Fibroblast of upper back skin (primary cell): ENCODE measurements around the gene NDC80.
A peak's percentile ranks its signal among the peaks of the same experiment; 100 is the strongest.

ENCODE experiments used
- DNase-seq: peaks from one replicate; pipeline ENCODE4 v3.0.0-alpha.2; 2013

Gene NDC80

DNA sequence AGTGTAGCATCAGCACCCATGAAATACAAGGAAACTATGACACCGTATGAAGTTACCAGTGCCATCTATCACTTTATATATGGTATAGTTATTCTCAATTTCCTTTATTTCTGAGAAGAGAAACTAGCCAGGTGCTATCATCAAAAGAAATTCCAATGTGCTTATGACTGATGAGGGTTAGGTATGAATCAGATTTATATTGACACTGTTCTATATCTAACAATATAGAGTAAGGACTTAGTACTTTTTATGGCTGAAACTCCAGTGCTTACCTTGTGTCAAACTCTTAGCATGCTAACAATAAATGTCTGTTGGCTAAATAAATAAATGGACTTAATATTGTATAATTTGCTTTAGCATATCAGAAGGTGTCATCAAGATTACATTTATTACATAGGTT, 7.0 kb upstream of the NDC80 start:
- DNase-seq, result no peak

- no peak for DNase-seq
These were observed 3.2 kb upstream of the NDC80 start for GRCh38 chr18:2568129-2568528.

DNA sequence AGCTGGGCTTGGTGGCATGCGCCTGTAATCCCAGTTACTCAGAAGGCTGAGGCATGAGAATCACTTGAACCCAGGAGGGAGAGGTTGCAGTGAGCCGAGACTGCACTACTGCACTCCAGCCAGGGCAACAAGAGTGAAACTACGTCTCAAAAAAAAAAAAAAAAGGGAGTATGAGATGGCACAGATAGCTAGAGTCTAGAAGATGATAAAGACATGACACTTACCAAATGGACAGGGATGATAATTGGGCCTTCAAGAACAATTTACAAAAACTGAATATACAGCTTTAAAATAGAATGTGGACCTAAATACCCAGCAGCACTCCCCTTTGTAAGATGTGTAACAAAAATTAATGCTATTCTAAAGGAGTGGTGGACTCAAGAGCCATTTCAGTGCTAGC, 2.8 kb upstream of the NDC80 start:
- no peak for DNase-seq

DNA sequence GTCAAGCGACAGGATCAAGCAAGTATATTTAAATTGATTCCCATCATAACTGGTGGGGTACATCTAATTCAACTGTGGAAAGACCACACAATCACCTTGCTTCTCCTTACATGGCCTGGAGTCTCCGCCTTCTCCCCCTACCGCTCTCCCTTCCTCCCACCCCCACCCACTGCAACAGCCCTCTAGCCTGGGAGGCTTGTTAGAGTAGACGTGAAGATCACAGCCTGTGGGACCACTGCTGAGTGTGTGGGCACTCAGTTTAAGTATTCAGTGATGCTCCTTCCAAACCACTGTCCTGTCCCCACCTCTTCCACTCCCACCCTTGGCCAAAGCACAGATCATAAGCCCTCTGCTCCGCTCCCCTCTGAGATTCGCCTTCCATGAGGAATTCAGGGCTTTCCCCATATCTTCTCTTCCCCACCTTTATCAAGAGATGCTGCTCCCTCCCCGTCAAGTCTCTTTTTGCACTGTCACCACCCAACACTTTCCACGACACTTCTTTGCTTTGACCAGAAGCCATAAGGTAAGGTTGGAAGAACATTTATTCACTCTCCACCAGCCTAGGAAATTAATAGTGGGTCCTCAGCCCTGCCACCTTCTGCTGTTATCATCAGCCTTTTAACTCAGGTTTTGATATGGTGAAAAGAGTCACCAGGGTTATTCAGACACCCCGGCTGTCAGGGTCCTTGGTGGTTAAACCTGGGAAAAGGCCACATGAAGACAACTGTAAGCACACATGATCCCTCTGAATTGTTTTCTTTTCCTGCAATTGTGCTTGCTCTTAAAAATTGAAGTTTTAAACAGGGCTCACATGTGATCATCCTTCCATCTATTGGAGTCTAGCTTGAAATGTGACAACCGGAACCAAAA, 1.8 kb upstream of the NDC80 start:
- no peak for DNase-seq

DNA sequence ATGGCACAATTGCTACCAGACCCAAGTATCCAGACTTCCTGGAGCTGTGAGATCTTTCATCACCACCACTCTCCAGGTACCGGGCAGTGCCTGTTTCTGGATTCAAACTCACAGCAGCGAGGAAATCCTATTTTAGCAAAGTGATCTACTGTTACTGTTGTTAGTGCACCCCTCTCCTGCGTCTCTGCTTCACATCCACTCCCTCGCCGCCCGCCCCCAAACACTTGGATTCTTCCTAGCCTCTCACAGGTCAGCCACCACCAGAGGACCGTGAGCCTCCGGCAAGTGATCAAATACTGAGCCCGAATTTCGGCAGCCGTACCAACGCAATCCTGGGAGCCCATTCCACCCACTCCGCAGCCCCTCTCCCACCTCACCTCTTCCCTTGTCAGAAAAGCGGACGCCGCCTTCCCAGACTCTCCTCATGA, 571 bp upstream of the NDC80 start:
- DNase-seq, result peak; percentile 65

- no peak for DNase-seq
These were observed 813 bp downstream of the NDC80 start for GRCh38 chr18:2572171-2572569.

DNA sequence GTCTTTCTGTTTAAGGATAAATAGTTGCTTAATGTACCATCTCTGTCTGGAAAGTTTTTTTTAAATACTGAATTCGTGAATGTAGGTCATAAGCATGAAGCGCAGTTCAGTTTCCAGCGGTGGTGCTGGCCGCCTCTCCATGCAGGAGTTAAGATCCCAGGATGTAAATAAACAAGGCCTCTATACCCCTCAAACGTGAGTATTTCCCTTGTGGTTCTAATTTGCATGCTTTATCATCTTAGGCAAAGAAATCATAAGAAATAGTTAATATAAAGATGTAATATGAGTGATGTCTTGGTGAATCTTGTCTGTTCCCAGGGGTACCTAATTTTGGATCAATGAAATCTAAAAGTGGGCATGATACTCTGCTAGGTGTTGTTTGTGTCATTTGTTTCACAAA, 1.5 kb downstream of the NDC80 start:
- DNase-seq, result no peak

DNA sequence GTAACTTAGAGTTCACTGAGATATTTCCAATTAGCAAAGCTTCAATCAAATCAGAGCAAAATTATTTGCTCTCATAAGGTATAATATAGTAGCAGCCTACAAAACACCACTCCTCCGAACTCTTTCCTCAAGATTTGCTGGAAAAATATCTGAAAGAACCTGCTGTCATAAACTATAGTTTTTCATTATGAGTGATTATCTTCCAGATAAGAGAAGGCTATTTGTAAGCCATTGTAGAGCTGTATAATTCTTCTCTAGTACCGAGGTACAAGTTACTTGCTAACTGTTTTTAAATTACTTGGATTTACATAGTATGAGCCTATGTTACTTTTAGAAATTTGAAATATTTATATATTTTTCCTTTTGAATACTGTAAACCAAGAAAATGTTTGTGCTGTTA, 2.1 kb downstream of the NDC80 start:
- DNase-seq, result no peak

GRCh38 chr18:2587788-2588187, 16.4 kb downstream of the NDC80 start:
- peak; percentile 10 for DNase-seq

DNA sequence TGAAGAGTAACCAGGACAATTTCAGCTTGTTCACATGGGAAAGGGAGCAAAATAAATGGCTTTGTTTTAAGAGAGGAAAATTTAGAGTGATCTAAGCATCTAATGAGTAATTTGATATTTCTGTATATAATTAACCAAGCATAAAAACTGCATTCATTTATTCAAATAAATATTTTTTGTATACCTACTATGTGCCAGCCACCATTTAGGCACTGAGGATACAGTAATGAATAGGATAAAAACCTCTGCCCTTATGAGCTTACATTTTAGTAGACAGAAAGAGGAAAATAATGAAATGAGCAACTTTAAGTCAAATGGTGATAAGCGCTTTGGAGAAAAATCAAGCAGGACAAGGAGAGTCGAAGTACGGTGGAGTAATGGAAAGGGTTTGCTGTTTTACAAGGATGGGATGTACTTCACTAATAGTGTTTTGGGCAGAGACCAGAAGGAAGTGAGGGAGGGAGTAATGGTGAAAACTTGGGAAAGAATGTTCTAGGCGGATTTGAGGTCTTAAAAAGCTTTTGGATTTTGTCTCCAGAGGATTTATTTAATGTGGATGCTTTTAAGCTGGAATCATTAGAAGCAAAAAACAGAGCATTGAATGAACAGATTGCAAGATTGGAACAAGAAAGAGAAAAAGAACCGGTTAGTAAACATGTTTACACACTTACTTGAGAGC, 17.4 kb downstream of the NDC80 start:
- DNase-seq, result peak; percentile 44

DNA sequence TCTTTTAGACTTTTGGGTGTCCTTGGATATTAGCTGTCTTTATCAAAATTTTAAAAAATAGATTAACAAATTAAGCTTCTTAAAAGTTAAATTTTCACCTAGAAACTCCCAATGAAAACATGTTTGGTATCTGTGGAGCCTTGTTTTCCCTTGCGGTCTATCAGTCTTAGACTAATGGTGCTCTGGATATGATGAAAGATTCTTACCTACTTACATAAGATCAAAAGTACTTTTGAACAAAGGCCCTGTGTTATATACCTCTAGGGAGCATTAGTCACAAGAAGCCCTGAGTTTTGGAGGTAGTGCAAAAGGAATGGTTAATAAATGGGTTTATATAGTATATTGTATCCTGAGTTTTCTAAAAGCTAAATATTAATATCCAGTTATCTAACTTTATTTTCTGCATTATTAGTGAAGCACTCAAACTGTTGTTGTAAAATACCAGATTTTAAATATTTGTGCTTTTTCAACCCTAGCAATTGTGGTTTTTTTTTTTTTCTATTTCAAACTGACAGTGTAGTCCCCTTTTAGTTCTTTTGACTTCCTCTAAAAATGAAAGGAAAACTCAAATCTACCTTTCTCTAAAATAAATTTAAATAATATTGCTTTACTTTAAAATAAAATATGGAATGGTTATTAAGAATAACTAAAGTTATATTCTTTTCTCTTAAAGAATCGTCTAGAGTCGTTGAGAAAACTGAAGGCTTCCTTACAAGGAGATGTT, 18.1 kb downstream of the NDC80 start:
- DNase-seq, result peak; percentile 64

DNA sequence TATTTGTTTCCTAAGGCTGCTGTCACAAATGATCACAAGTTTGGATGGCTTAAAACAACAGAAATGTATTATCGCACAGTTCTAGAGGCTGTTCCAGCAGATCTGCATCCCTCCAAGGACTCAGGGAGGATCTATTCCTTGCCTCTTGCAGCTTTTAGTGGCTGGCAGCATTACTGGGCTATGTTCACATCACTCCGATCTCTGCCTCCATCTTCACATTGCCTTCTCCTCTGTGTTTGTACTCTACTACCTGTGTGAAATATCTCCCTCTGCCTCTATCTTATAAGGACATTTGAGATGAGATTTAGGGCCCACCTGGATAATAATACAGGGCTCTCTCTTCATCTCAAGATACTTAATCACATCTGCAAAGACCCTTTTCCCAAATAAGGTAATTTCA, 18.9 kb downstream of the NDC80 start:
- DNase-seq, result no peak

DNA sequence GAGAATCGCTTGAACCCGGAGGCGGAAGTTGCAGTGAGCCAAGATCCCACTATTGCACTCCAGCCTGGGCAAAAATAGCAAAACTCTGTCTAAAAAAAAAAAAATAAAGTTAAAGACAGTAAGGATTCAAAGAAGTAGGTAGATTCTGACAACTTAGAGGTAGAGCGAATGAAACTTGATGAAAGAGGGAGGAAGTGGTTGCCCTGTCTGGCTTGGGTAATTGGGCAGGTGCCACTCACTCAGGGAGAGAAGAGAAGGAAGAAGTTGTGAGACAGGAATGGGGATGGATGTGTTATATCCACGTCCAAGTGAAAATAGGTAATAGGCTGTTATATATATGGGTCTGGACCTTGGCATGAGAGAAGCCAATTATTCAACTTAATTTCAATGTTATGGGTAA, 26.3 kb downstream of the NDC80 start:
- DNase-seq, result no peak

DNA sequence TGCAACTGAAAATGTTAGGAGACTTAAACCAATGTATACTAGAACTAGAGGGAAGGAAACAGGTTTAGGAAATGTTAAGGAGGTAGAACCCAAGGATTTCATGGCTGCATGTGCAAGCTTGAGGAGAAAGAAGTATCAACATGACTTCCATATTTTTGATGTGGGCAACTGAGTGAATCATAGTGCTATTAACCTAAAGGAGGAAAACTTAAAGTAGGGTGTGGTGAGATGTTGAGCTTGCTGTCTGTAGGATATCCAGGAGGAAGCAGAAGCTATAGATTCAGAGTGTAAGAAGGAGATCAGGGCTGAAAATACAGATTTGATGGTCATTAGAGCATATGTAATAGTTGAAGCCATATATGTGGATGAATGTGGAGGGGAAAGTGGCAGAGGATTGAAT, 31.5 kb downstream of the NDC80 start:
- no peak for DNase-seq

- DNase-seq, result no peak
These were observed 35.0 kb downstream of the NDC80 start for GRCh38 chr18:2606335-2606734.

DNA sequence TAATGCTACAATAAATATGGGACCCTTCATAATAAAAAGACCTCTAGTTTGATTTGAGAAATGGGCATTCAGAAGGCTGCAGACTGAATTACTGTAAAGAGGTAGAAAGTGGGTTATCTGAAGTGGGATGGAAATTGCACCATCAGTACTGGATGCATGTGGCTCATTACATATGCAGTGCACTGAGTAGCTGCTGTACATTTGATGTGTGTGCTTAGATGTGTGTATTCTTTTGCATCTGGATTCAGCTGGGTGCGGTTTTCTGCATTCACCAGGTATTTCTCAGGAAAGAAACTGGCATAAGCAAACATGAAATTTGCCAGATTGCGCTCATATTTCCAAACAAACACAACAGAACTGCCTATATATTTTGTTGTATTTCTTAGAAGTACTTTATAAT, 38.2 kb downstream of the NDC80 start:
- DNase-seq, result no peak

DNA sequence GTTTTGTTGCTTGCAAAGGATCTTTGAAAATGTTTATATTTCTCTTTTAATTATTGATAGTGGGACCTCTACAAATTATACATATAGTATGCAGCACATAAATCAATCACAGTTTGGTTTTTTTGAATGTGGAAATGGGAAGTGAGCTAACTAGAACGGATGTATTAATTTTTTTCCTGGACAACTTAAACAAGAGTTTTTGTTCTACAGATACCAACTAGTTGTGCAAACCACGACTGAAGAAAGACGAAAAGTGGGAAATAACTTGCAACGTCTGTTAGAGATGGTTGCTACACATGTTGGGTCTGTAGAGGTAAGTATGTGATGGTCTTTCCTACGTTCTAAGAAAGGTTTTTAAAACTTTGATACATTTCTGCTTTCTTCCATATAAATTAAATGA, 39.2 kb downstream of the NDC80 start:
- no peak for DNase-seq

GRCh38 chr18:2612996-2613395, 41.6 kb downstream of the NDC80 start:
- DNase-seq, result no peak

- no peak for DNase-seq
These were observed 46.1 kb downstream of the NDC80 start for GRCh38 chr18:2617401-2617998.

GRCh38 chr18:2618009-2618408, 46.7 kb downstream of the NDC80 start:
- DNase-seq, result peak; percentile 64

- DNase-seq, result no peak
These were observed 53.9 kb downstream of the NDC80 start for GRCh38 chr18:2625217-2625616.

GRCh38 chr18:2627821-2628276, 56.5 kb downstream of the NDC80 start:
- peak; percentile 22 for DNase-seq

DNA sequence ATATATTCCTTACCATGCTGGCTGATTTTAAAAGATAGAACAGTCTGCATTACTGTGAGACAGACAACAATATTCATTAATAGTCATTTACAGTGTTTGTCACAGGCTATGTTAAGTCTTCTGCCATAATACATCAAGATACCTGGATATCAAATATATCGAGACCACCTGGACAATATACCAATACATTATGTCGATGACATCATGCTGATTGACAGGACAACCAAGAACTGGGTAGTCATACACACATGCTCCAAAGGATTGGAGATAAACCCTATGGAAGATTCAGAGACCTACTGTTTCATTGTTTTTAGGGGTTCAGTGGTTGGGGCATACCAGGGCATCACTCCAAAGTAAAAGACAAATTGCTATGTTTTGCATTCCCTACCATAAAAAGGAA, 57.6 kb downstream of the NDC80 start:
- no peak for DNase-seq
